HEK293 (cell line): ENCODE results near the gene WDR20.

Experiments used
- CTCF ChIA-PET: fragments of 350-600 bp; formaldehyde crosslinking; extraction: SDS; loops from one replicate; lab custom pipeline; 2021; ENCODE audit warnings: antibody characterized with exemption; lab: Yijun Ruan, JAX
- POLR2A ChIA-PET: fragments of 300-600 bp; formaldehyde crosslinking; extraction: SDS; loops from one replicate; lab custom pipeline; 2020; ENCODE audit warnings: antibody characterized with exemption, inconsistent platforms; lab: Yijun Ruan, JAX
- H3K27ac ChIP-seq: fragments of 200-500 bp; sonication (Bioruptor generic); 2 replicates; pipeline ENCODE4 v1.5.1; 2014; ENCODE audit warnings: low read depth, low read length, control low read depth, inconsistent platforms; ENCODE audit errors: extremely low read depth
- H3K36me3 ChIP-seq, 2 experiments: fragments of 200-500 bp in 1 of 2; sonication (Bioruptor generic) in 1 of 2; 1 replicate in 1 of 2; 2 replicates in 1 of 2; pipeline ENCODE4 v1.5.1; 2014 to 2017; ENCODE audit warnings: inconsistent platforms in 2 of 2, low read length in 2 of 2; ENCODE audit not compliant: control insufficient read depth in 2 of 2, insufficient read depth in 1 of 2
- H3K4me1 ChIP-seq: fragments of 200-500 bp; sonication (Bioruptor generic); 2 replicates; pipeline ENCODE4 v1.5.1; 2014; ENCODE audit warnings: mild to moderate bottlenecking, low read length, inconsistent platforms; ENCODE audit not compliant: control insufficient read depth, insufficient read depth
- H3K4me3 ChIP-seq: 2 replicates; pipeline ENCODE4 v1.5.1; 2011; ENCODE audit warnings: low read depth, mild to moderate bottlenecking, control low read depth, low read length, moderate library complexity
- H3K9me3 ChIP-seq: fragments of 200-500 bp; sonication (Bioruptor generic); 2 replicates; pipeline ENCODE4 v1.5.1; 2014; ENCODE audit warnings: low read depth, low read length, inconsistent platforms; ENCODE audit not compliant: control insufficient read depth, insufficient read depth
- IKZF3 ChIP-seq: fragments of 450-650 bp; IDR thresholded peaks from 2 replicates; pipeline ENCODE4 v1.5.0; 2018; ENCODE audit warnings: missing biosample characterization, mild to moderate bottlenecking, missing genetic modification characterization, moderate library complexity
- SP2 ChIP-seq: fragments of 450-650 bp; formaldehyde crosslinking; IDR thresholded peaks from 2 replicates; pipeline ENCODE4 v1.5.1; 2016; ENCODE audit warnings: missing biosample characterization, missing genetic modification characterization
- SP7 ChIP-seq: fragments of 450-650 bp; formaldehyde crosslinking; IDR thresholded peaks from 2 replicates; pipeline ENCODE4 v1.5.1; 2016; ENCODE audit warnings: missing biosample characterization, missing genetic modification characterization
- WT1 ChIP-seq: fragments of 450-650 bp; formaldehyde crosslinking; IDR thresholded peaks from 2 replicates; pipeline ENCODE4 v1.5.1; 2016; ENCODE audit warnings: missing biosample characterization, missing genetic modification characterization
- YY2 ChIP-seq: fragments of 450-650 bp; formaldehyde crosslinking; IDR thresholded peaks from 2 replicates; pipeline ENCODE4 v1.5.1; 2016; ENCODE audit warnings: missing biosample characterization, missing genetic modification characterization
- ZNF175 ChIP-seq: fragments of 450-650 bp; formaldehyde crosslinking; IDR thresholded peaks from 2 replicates; pipeline ENCODE4 v1.5.1; 2016; ENCODE audit warnings: missing biosample characterization, missing genetic modification characterization
- ZNF2 ChIP-seq: fragments of 450-650 bp; formaldehyde crosslinking; IDR thresholded peaks from 2 replicates; pipeline ENCODE4 v1.5.1; 2016; ENCODE audit warnings: missing biosample characterization, missing genetic modification characterization
- ZNF221 ChIP-seq: fragments of 450-650 bp; formaldehyde crosslinking; IDR thresholded peaks from 2 replicates; pipeline ENCODE4 v1.5.1; 2017; ENCODE audit warnings: missing biosample characterization, missing genetic modification characterization, borderline replicate concordance
- ZNF280C ChIP-seq: fragments of 450-650 bp; formaldehyde crosslinking; IDR thresholded peaks from 2 replicates; pipeline ENCODE4 v1.5.1; 2016; ENCODE audit warnings: missing biosample characterization, missing genetic modification characterization
- ZNF292 ChIP-seq: fragments of 450-650 bp; formaldehyde crosslinking; IDR thresholded peaks from 2 replicates; pipeline ENCODE4 v1.5.1; 2016; ENCODE audit warnings: low read depth, missing biosample characterization, missing genetic modification characterization, borderline replicate concordance
- ZNF366 ChIP-seq: fragments of 450-650 bp; formaldehyde crosslinking; conservative IDR thresholded peaks from 2 replicates; pipeline ENCODE4 v1.5.1; 2016; ENCODE audit warnings: missing biosample characterization, missing genetic modification characterization
- ZNF514 ChIP-seq: fragments of 450-650 bp; formaldehyde crosslinking; IDR thresholded peaks from 2 replicates; pipeline ENCODE4 v1.5.1; 2016; ENCODE audit warnings: missing biosample characterization, missing genetic modification characterization
- ZNF529 ChIP-seq: fragments of 450-650 bp; formaldehyde crosslinking; IDR thresholded peaks from 2 replicates; pipeline ENCODE4 v1.5.1; 2017; ENCODE audit warnings: missing genetic modification characterization, missing biosample characterization; ENCODE audit not compliant: insufficient replicate concordance
- ZNF580 ChIP-seq: fragments of 450-650 bp; formaldehyde crosslinking; IDR thresholded peaks from 2 replicates; pipeline ENCODE4 v1.5.1; 2016; ENCODE audit warnings: missing biosample characterization, missing genetic modification characterization
- ZNF610 ChIP-seq: fragments of 450-650 bp; formaldehyde crosslinking; IDR thresholded peaks from 2 replicates; pipeline ENCODE4 v1.5.1; 2016; ENCODE audit warnings: missing biosample characterization, missing genetic modification characterization, borderline replicate concordance
- TF ChIP-seq, protein P1 (sequence below): fragments of 450-650 bp; formaldehyde crosslinking; IDR thresholded peaks from 2 replicates; pipeline ENCODE4 v1.5.1; 2016; ENCODE audit warnings: missing biosample characterization, missing genetic modification characterization

The WDR20 gene

GRCh38 chr14:102231476-102232347, 92.0 kb downstream of the WDR20 start:
- Histone ChIP-seq H3K36me3 (peaks cover 0 to 18% of the 10 kb centered on the region in 2 experiments; a peak in 1 of 3 replicates), H3K9me3 (no peaks in the 10 kb centered on the region), H3K4me3 (no peak overlapping the region), H3K4me1 (no peaks in the 10 kb centered on the region), H3K27ac (no peak overlapping the region)
- TF ChIP-seq ZNF366 (no peak), ZNF514 (tag by site-specific recombination) (no peak), ZNF2 (tag by site-specific recombination) (no peak), ZNF580 (tag by site-specific recombination) (no peak), ZNF221 (tag by site-specific recombination) (no peak), ZNF610 (no peak), SP2 (tag by site-specific recombination) (no peak), ZNF280C (tag by site-specific recombination) (no peak), WT1 (tag by site-specific recombination) (no peak), ZNF529 (tag by site-specific recombination) (no peak), ZNF292 (tag by site-specific recombination) (no peak), ZNF175 (tag by site-specific recombination) (no peak)
- TF ChIP-seq, protein P1, sequence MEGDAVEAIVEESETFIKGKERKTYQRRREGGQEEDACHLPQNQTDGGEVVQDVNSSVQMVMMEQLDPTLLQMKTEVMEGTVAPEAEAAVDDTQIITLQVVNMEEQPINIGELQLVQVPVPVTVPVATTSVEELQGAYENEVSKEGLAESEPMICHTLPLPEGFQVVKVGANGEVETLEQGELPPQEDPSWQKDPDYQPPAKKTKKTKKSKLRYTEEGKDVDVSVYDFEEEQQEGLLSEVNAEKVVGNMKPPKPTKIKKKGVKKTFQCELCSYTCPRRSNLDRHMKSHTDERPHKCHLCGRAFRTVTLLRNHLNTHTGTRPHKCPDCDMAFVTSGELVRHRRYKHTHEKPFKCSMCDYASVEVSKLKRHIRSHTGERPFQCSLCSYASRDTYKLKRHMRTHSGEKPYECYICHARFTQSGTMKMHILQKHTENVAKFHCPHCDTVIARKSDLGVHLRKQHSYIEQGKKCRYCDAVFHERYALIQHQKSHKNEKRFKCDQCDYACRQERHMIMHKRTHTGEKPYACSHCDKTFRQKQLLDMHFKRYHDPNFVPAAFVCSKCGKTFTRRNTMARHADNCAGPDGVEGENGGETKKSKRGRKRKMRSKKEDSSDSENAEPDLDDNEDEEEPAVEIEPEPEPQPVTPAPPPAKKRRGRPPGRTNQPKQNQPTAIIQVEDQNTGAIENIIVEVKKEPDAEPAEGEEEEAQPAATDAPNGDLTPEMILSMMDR (tag by site-specific recombination), result no peak
- ChIA-PET CTCF (interaction anchor here (0.6 to 2.4 kb wide), 6 partner anchors 60 to 231 kb away, joined by 3 to 7 read pairs (median 4); no protein-coding TSS in a partner anchor), POLR2A (no interaction called here)

DNA sequence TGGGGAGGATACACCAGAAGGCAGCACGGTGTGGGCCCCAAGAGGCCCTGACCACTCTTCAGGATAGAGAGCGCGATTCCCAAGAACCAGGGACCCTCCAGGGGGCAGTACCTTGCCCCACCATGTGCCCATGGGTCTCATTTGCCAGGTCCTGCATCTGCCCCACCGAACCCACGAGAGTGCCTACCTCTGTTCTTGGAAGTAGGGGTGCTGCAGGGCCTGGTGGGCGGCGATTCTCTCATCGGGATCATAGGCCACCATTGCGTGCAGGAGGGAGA, 92.6 kb downstream of the WDR20 start:
- Histone ChIP-seq H3K4me1 (no peaks in the 10 kb centered on the region), H3K36me3 (peaks cover 0 to 18% of the 10 kb centered on the region in 2 experiments; a peak in 1 of 3 replicates), H3K9me3 (no peaks in the 10 kb centered on the region), H3K4me3 (no peak overlapping the region), H3K27ac (no peak overlapping the region)
- ChIA-PET POLR2A (no interaction called here), CTCF (interaction anchor here (2.4 kb wide), 1 partner anchor 82 kb away, joined by 7 read pairs; no protein-coding TSS in a partner anchor)
- no peak for TF ChIP-seq YY2
- no peak for TF ChIP-seq IKZF3

- ChIA-PET POLR2A (interaction anchor here (1.0 kb wide), 1 partner anchor 83 kb away, joined by 5 read pairs; no protein-coding TSS in a partner anchor), CTCF (interaction anchor here (2.4 kb wide), 1 partner anchor 81 kb away, joined by 7 read pairs; no protein-coding TSS in a partner anchor)
- H3K4me3 ChIP-seq, result no peak overlapping the region
- H3K36me3 ChIP-seq, result peaks cover 0 to 18% of the 10 kb centered on the region in 2 experiments; a peak in 1 of 3 replicates
- no peaks in the 10 kb centered on the region for H3K4me1 ChIP-seq
- TF ChIP-seq SP7 (tag by site-specific recombination), result no peak
- TF ChIP-seq, all 188 proteins: peak for 0
- no peaks in the 10 kb centered on the region for H3K9me3 ChIP-seq
- H3K27ac ChIP-seq, result no peak overlapping the region
These were observed 93.4 kb downstream of the WDR20 start for GRCh38 chr14:102233081-102233480.
